ENCODE data around the gene SYCN.
"Not testable (repeated sequence)": the region's sequence is repeated elsewhere in the genome, so short reads cannot be mapped to it uniquely, and the experiment has no call there.

The SYCN gene

DNA sequence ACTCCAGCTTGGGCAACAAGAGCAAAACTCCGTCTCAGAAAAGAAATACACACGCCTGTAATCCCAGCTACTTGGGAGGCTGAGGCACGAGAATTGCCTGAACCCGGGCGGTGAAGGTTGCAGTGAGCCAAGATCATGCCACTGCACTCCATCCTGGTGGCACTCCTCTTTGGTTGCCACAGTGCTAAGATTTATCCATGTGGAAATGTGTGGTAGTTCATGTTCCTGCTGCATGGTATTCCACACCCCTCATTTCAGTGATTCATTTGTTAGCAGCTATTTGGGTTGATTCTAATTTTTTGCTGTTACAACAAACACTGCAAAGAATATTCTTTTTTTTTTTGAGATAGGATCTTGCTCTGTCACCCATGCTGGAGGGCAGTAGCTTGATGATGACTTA lies 28.6 kb upstream of the SYCN start:
- no peak overlapping the region for H3K4me3 ChIP-seq
- DNase-seq: no peak
- H3K9me3 ChIP-seq: no peaks in the 10 kb centered on the region
- no peaks in the 10 kb centered on the region for H3K36me3 ChIP-seq
- intact Hi-C loops (cut with DNase I; ENCODE audit: low total_unique reads): no loop called here
- no peak overlapping the region for H3K27ac ChIP-seq
- H3K4me1 ChIP-seq: no peaks in the 10 kb centered on the region
- peaks cover 0 to 33% of the 10 kb centered on the region in 2 donors for H3K27me3 ChIP-seq
- TF ChIP-seq, protein P1, sequence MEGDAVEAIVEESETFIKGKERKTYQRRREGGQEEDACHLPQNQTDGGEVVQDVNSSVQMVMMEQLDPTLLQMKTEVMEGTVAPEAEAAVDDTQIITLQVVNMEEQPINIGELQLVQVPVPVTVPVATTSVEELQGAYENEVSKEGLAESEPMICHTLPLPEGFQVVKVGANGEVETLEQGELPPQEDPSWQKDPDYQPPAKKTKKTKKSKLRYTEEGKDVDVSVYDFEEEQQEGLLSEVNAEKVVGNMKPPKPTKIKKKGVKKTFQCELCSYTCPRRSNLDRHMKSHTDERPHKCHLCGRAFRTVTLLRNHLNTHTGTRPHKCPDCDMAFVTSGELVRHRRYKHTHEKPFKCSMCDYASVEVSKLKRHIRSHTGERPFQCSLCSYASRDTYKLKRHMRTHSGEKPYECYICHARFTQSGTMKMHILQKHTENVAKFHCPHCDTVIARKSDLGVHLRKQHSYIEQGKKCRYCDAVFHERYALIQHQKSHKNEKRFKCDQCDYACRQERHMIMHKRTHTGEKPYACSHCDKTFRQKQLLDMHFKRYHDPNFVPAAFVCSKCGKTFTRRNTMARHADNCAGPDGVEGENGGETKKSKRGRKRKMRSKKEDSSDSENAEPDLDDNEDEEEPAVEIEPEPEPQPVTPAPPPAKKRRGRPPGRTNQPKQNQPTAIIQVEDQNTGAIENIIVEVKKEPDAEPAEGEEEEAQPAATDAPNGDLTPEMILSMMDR (IDR thresholded peaks at IDR 0.05): no peak

DNA sequence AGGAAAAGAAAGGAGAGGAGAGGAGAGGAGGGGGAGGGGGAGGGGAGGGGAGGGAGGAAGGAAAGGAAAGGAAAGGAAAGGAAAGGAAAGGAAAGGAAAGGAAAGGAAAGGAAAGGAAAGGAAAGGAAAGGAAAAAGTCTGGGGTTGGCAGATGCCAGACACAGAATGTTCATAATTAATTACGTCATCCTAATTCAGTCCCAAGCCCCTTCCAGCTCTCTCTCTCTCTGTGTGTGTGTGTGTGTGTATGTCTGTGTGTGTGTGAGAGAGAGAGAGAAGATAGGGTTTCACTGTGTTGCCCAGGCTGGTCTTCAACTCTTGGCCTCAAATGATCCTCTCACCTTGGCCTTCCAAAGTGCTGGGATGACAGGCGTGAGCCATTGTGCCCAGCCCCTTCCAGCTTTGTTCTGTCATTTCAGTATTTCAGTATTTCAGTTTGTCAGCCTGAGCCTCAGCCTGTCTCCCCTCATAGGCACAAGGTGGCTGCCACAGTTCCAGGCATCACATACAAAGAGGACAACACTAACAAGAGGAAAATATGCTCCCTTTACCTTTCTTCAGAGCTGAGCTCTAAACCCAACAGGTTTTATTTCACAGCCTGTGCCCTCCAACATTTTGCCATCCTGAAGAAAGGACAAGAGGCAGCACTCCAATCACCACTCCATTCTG lies 26.2 kb upstream of the SYCN start:
- H3K4me1 ChIP-seq: no peaks in the 10 kb centered on the region
- DNase-seq: no peak
- intact Hi-C loops (cut with DNase I; ENCODE audit: low total_unique reads): no loop called here
- peaks cover 0 to 11% of the 10 kb centered on the region in 2 donors for H3K27me3 ChIP-seq
- TF ChIP-seq, protein P1 (IDR thresholded peaks at IDR 0.05): no peak
- no peak overlapping the region for H3K27ac ChIP-seq
- no peaks in the 10 kb centered on the region for H3K9me3 ChIP-seq
- no peak overlapping the region for H3K4me3 ChIP-seq
- H3K36me3 ChIP-seq: no peaks in the 10 kb centered on the region

DNA sequence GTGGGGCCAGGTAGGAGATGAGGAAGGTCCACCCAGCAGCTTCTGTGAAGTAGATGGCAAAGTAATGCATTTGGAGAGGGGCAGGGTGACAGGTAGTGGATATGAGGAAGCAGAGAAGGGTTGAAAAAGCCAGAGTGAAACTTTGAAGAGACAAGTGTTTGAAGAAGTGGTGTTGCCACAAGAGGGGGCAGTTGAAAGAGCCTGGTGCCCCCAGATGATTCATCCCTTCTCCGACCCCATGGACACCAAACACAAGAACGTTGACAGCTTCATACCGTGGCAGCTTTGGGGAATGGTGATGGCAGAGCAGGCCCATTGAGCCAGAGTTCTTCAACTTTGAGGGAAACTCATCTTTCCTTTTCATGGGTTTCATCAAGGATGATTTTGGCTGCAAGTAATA lies 20.8 kb upstream of the SYCN start:
- H3K27me3 ChIP-seq: peaks cover 0 to 28% of the 10 kb centered on the region in 2 donors
- H3K27ac ChIP-seq: no peak overlapping the region
- H3K4me3 ChIP-seq: no peak overlapping the region
- H3K36me3 ChIP-seq: no peaks in the 10 kb centered on the region
- H3K9me3 ChIP-seq: no peaks in the 10 kb centered on the region
- H3K4me1 ChIP-seq: no peaks in the 10 kb centered on the region
- DNase-seq: no peak
- intact Hi-C loops (cut with DNase I; ENCODE audit: low total_unique reads): no loop called here
- TF ChIP-seq, protein P1 (IDR thresholded peaks at IDR 0.05): no peak

DNA sequence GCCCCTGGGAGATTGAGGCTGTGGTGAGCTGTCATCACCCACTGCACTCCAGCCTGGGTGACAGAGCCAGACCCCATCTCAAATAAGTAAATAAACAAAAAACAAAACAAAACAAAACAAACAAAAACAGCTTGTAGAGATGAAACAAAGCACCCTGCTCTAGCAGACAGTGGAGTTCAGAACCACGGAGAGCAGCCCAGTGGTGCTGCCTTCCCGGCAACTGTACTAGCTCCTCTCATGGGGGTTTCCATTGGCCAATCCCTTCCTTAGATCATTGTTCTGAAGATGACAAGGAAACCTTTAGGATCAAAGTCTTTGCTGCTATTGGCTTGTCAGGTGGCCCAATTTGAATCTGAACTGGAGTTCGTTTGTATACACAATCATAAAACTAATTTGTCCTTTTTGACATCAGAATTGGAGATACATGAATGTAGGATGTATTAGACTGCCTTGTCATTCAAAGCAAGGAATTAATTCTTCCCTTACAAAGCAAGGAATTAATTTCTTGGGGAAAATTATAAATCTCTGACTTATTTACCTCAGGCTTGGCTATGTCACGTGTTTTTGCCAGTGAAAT lies 19.7 kb upstream of the SYCN start:
- DNase-seq: no peak
- no peak overlapping the region for H3K4me3 ChIP-seq
- H3K9me3 ChIP-seq: no peaks in the 10 kb centered on the region
- H3K36me3 ChIP-seq: no peaks in the 10 kb centered on the region
- intact Hi-C loops (cut with DNase I; ENCODE audit: low total_unique reads): no loop called here
- TF ChIP-seq, protein P1 (IDR thresholded peaks at IDR 0.05): no peak
- H3K27me3 ChIP-seq: peaks cover 0 to 32% of the 10 kb centered on the region in 2 donors
- H3K4me1 ChIP-seq: no peaks in the 10 kb centered on the region
- no peak overlapping the region for H3K27ac ChIP-seq

DNA sequence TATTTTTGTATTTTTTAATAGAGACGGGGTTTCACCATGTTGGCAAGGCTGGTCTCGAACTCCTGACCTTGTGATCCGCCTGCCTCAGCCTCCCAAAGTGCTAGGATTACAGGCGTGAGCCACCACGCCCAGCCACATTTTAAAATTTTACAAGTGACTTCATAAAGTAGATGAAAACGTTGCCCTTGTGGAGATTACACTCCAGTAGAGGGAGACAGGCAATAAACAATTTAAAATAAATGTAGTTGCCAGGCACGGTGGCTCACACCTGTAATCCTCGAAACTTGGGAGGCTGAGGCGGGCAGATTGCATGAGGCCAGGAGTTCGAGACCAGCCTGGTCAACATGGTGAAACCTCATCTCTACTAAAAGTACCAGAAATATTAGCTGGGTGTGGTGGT lies 15.0 kb upstream of the SYCN start:
- intact Hi-C loops (cut with DNase I; ENCODE audit: low total_unique reads); H3K36me3 ChIP-seq; DNase-seq: not testable (repeated sequence)

DNA sequence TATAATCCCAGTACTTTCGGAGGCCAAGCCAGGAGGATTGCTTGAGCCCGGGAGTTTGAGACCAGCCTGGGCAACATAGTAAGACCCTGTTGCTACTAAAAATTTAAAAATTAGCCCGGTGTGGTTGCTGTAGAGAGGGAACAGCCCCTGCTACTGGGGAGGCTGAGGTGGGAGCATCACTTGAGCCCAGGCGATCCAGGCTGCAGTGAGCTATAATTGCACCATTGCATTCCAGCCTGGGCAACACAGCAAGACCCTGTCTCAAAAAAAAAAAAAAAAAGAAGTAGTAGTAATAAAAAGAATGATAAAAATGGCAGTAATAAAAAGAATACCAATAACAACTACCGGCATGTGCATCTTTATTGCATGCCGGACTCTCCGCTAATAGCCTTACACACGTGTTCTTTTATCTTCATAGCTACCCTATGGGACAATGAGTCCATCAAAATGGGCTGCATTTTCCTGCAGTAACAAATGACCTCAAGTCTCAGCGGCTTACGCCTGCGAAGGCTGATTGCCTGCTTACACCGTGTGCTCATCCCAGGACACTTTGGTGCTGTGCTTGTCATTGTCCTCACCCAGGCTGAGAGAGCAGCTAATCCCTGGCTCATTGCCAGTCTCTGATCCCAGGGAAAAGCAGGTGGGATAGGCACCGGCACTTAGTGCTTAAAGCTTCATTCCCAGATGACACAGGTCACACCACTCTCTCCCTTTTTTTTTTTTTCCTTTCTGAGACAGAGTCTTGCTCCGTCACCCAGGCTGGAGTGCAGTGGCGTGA lies 14.4 kb upstream of the SYCN start:
- intact Hi-C loops (cut with DNase I; ENCODE audit: low total_unique reads): no loop called here
- H3K4me3 ChIP-seq: no peak overlapping the region
- TF ChIP-seq, protein P1 (IDR thresholded peaks at IDR 0.05): no peak
- H3K27me3 ChIP-seq: peaks cover 0 to 41% of the 10 kb centered on the region in 2 donors
- H3K27ac ChIP-seq: no peak overlapping the region
- H3K9me3 ChIP-seq: peaks cover 0 to 18% (median 15%) of the 10 kb centered on the region in 3 donors
- DNase-seq: no peak
- H3K4me1 ChIP-seq: no peaks in the 10 kb centered on the region
- no peaks in the 10 kb centered on the region for H3K36me3 ChIP-seq

More for the DNA sequence above, 15.0 kb upstream of the SYCN start:
- not testable (repeated sequence) for H3K27ac ChIP-seq, H3K4me1 ChIP-seq, H3K4me3 ChIP-seq
- Histone ChIP-seq H3K9me3 (peaks cover 0 to 18% (median 15%) of the 10 kb centered on the region in 3 donors), H3K27me3 (peaks cover 0 to 46% of the 10 kb centered on the region in 2 donors)
